Liver (tissue), 3 donors: ENCODE data around the gene FLAD1.

Source experiments
- FOXA1 ChIP-seq: IDR thresholded peaks from 2 replicates; pipeline ENCODE4 v1.6.1; 2016; ENCODE audit warnings: antibody characterized with exemption
- GABPA ChIP-seq, 2 donors: IDR thresholded peaks in 1 of 2; conservative IDR thresholded peaks in 1 of 2; 2 replicates each; pipeline ENCODE4 v1.6.1; 2016; ENCODE audit warnings: antibody characterized with exemption in 2 of 2, mild to moderate bottlenecking in 1 of 2, moderate library complexity in 1 of 2
- HNF4G ChIP-seq: IDR thresholded peaks from 2 replicates; pipeline ENCODE4 v1.6.1; 2016; ENCODE audit warnings: antibody characterized with exemption
- RAD21 ChIP-seq, 2 donors: IDR thresholded peaks; 2 replicates each; pipeline ENCODE4 v1.6.1; 2016; ENCODE audit warnings: antibody characterized with exemption in 2 of 2, mild to moderate bottlenecking in 2 of 2
- TAF1 ChIP-seq: conservative IDR thresholded peaks from 2 replicates; pipeline ENCODE4 v1.6.1; 2016; ENCODE audit warnings: antibody characterized with exemption, mild to moderate bottlenecking
- YY1 ChIP-seq: IDR thresholded peaks from 2 replicates; pipeline ENCODE4 v1.6.1; 2016; ENCODE audit warnings: antibody characterized with exemption, mild to moderate bottlenecking
- TF ChIP-seq, protein P1 (sequence below): fragments of 150-350 bp; IDR thresholded peaks from 2 replicates; pipeline ENCODE4 v1.5.1; 2017; ENCODE audit warnings: improper control_type of control experiment, low read depth, low read length; ENCODE audit not compliant: missing input control
- TF ChIP-seq, protein P2 (sequence below): IDR thresholded peaks from 2 replicates; pipeline ENCODE4 v1.6.1; 2016; ENCODE audit warnings: antibody characterized with exemption
- TF ChIP-seq, protein P3 (sequence below): IDR thresholded peaks from 2 replicates; pipeline ENCODE4 v1.6.1; 2016; ENCODE audit warnings: antibody characterized with exemption, mild to moderate bottlenecking
- TF ChIP-seq, protein P4 (sequence below): IDR thresholded peaks from 2 replicates; pipeline ENCODE4 v1.6.1; 2016; ENCODE audit warnings: antibody characterized with exemption
- TF ChIP-seq, protein P5 (sequence below): IDR thresholded peaks from 2 replicates; pipeline ENCODE4 v1.6.1; 2016; ENCODE audit warnings: antibody characterized with exemption
- donor health status: healthy.
- donor health status: healthy.

DNA sequence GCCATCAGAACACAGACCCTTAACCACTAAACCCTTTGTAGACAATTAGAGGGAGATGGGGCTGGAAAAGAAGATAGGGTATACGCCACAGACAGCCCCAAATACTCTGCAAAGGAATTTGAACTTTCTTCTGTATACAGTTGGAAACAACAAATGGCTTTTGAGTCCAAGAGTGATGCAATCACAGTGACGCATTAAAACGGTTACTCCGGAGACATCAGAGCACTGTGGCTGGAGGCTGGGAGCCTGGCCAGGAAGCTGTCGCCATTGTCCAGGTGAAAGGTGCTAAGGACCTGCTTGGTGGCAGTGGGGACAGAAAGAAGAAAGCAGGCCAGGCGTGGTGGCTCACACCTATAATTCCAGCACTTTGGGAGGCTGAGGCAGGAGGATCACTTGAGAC, 4.2 kb downstream of the FLAD1 start:
- TF ChIP-seq, protein P1, sequence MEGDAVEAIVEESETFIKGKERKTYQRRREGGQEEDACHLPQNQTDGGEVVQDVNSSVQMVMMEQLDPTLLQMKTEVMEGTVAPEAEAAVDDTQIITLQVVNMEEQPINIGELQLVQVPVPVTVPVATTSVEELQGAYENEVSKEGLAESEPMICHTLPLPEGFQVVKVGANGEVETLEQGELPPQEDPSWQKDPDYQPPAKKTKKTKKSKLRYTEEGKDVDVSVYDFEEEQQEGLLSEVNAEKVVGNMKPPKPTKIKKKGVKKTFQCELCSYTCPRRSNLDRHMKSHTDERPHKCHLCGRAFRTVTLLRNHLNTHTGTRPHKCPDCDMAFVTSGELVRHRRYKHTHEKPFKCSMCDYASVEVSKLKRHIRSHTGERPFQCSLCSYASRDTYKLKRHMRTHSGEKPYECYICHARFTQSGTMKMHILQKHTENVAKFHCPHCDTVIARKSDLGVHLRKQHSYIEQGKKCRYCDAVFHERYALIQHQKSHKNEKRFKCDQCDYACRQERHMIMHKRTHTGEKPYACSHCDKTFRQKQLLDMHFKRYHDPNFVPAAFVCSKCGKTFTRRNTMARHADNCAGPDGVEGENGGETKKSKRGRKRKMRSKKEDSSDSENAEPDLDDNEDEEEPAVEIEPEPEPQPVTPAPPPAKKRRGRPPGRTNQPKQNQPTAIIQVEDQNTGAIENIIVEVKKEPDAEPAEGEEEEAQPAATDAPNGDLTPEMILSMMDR: no peak
- TF ChIP-seq HNF4G (no peak), TAF1 (no peak), GABPA (IDR thresholded peaks at IDR 0.05 in 1 of 2, conservative IDR thresholded peaks at IDR 0.05 in 1 of 2) (no peak), RAD21 (IDR thresholded peaks at IDR 0.05) (no peak), FOXA1 (no peak), YY1 (peak; percentile 89)
- TF ChIP-seq, protein P2, sequence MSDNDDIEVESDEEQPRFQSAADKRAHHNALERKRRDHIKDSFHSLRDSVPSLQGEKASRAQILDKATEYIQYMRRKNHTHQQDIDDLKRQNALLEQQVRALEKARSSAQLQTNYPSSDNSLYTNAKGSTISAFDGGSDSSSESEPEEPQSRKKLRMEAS: no peak
- TF ChIP-seq, protein P3, sequence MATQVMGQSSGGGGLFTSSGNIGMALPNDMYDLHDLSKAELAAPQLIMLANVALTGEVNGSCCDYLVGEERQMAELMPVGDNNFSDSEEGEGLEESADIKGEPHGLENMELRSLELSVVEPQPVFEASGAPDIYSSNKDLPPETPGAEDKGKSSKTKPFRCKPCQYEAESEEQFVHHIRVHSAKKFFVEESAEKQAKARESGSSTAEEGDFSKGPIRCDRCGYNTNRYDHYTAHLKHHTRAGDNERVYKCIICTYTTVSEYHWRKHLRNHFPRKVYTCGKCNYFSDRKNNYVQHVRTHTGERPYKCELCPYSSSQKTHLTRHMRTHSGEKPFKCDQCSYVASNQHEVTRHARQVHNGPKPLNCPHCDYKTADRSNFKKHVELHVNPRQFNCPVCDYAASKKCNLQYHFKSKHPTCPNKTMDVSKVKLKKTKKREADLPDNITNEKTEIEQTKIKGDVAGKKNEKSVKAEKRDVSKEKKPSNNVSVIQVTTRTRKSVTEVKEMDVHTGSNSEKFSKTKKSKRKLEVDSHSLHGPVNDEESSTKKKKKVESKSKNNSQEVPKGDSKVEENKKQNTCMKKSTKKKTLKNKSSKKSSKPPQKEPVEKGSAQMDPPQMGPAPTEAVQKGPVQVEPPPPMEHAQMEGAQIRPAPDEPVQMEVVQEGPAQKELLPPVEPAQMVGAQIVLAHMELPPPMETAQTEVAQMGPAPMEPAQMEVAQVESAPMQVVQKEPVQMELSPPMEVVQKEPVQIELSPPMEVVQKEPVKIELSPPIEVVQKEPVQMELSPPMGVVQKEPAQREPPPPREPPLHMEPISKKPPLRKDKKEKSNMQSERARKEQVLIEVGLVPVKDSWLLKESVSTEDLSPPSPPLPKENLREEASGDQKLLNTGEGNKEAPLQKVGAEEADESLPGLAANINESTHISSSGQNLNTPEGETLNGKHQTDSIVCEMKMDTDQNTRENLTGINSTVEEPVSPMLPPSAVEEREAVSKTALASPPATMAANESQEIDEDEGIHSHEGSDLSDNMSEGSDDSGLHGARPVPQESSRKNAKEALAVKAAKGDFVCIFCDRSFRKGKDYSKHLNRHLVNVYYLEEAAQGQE: peak; percentile 10
- TF ChIP-seq, protein P4, sequence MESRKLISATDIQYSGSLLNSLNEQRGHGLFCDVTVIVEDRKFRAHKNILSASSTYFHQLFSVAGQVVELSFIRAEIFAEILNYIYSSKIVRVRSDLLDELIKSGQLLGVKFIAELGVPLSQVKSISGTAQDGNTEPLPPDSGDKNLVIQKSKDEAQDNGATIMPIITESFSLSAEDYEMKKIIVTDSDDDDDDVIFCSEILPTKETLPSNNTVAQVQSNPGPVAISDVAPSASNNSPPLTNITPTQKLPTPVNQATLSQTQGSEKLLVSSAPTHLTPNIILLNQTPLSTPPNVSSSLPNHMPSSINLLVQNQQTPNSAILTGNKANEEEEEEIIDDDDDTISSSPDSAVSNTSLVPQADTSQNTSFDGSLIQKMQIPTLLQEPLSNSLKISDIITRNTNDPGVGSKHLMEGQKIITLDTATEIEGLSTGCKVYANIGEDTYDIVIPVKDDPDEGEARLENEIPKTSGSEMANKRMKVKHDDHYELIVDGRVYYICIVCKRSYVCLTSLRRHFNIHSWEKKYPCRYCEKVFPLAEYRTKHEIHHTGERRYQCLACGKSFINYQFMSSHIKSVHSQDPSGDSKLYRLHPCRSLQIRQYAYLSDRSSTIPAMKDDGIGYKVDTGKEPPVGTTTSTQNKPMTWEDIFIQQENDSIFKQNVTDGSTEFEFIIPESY: no peak
- TF ChIP-seq, protein P5, sequence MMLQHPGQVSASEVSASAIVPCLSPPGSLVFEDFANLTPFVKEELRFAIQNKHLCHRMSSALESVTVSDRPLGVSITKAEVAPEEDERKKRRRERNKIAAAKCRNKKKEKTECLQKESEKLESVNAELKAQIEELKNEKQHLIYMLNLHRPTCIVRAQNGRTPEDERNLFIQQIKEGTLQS: peak; percentile 85
